ENCODE measurements around the gene PPIL6.

DNA sequence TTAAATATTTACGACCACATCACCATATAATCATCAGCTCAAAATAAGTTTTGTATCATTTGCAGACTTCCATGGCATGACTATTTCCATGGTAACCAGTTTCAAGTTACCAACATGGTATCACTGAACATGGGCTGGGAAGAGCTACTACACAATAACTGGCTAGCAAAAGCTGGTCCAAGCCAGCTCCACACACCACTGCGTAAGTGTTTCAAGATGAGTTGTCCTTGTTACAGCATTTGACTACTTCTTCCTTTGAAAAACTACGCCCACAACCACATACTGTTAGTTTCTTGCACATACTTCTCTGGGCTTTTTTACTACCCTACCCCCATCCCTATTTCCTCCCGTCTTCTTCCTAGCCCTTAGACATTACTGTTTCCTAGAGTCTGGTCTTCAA, 66.7 kb downstream of the PPIL6 start:
- TF ChIP-seq, protein P1, sequence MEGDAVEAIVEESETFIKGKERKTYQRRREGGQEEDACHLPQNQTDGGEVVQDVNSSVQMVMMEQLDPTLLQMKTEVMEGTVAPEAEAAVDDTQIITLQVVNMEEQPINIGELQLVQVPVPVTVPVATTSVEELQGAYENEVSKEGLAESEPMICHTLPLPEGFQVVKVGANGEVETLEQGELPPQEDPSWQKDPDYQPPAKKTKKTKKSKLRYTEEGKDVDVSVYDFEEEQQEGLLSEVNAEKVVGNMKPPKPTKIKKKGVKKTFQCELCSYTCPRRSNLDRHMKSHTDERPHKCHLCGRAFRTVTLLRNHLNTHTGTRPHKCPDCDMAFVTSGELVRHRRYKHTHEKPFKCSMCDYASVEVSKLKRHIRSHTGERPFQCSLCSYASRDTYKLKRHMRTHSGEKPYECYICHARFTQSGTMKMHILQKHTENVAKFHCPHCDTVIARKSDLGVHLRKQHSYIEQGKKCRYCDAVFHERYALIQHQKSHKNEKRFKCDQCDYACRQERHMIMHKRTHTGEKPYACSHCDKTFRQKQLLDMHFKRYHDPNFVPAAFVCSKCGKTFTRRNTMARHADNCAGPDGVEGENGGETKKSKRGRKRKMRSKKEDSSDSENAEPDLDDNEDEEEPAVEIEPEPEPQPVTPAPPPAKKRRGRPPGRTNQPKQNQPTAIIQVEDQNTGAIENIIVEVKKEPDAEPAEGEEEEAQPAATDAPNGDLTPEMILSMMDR (IDR thresholded peaks at IDR 0.05) = no peak
- TF ChIP-seq POLR2A (IDR thresholded peaks at IDR 0.05; ENCODE audit: low read length) = no peak
- no peak for TF ChIP-seq RCOR1 (IDR thresholded peaks at IDR 0.05; ENCODE audit: low read depth, low read length)
- TF ChIP-seq SMC3 (IDR thresholded peaks at IDR 0.05) = no peak
- TF ChIP-seq ESRRA (IDR thresholded peaks at IDR 0.05; ENCODE audit: borderline replicate concordance, low read length) = no peak
- TF ChIP-seq, protein P2, sequence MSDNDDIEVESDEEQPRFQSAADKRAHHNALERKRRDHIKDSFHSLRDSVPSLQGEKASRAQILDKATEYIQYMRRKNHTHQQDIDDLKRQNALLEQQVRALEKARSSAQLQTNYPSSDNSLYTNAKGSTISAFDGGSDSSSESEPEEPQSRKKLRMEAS (IDR thresholded peaks at IDR 0.05) = no peak
- no peak for TF ChIP-seq KDM1A (IDR thresholded peaks at IDR 0.05; ENCODE audit: low read depth)
- no peak for TF ChIP-seq RAD21 (conservative IDR thresholded peaks at IDR 0.05 in 1 of 2, IDR thresholded peaks at IDR 0.05 in 1 of 2)
- TF ChIP-seq, protein P3, sequence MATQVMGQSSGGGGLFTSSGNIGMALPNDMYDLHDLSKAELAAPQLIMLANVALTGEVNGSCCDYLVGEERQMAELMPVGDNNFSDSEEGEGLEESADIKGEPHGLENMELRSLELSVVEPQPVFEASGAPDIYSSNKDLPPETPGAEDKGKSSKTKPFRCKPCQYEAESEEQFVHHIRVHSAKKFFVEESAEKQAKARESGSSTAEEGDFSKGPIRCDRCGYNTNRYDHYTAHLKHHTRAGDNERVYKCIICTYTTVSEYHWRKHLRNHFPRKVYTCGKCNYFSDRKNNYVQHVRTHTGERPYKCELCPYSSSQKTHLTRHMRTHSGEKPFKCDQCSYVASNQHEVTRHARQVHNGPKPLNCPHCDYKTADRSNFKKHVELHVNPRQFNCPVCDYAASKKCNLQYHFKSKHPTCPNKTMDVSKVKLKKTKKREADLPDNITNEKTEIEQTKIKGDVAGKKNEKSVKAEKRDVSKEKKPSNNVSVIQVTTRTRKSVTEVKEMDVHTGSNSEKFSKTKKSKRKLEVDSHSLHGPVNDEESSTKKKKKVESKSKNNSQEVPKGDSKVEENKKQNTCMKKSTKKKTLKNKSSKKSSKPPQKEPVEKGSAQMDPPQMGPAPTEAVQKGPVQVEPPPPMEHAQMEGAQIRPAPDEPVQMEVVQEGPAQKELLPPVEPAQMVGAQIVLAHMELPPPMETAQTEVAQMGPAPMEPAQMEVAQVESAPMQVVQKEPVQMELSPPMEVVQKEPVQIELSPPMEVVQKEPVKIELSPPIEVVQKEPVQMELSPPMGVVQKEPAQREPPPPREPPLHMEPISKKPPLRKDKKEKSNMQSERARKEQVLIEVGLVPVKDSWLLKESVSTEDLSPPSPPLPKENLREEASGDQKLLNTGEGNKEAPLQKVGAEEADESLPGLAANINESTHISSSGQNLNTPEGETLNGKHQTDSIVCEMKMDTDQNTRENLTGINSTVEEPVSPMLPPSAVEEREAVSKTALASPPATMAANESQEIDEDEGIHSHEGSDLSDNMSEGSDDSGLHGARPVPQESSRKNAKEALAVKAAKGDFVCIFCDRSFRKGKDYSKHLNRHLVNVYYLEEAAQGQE (IDR thresholded peaks at IDR 0.05) = no peak
- no peak for TF ChIP-seq PHF8 (IDR thresholded peaks at IDR 0.05; ENCODE audit: borderline replicate concordance, low read depth)
- TF ChIP-seq HDAC2 (IDR thresholded peaks at IDR 0.05) = no peak
- TF ChIP-seq, protein P4, sequence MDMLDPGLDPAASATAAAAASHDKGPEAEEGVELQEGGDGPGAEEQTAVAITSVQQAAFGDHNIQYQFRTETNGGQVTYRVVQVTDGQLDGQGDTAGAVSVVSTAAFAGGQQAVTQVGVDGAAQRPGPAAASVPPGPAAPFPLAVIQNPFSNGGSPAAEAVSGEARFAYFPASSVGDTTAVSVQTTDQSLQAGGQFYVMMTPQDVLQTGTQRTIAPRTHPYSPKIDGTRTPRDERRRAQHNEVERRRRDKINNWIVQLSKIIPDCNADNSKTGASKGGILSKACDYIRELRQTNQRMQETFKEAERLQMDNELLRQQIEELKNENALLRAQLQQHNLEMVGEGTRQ (IDR thresholded peaks at IDR 0.05) = no peak
- no peak for TF ChIP-seq RFX5 (IDR thresholded peaks at IDR 0.05)
- no peak for TF ChIP-seq EP300 (IDR thresholded peaks at IDR 0.05)

Data from A549 (cell line).